ENCODE measurements around the gene IZUMO4. TPM values are rescaled to one million over a fixed set of nuclear protein-coding genes. Genes with fewer than 3 reads are reported as not detected.

IZUMO4 gene
- total RNA-seq, 1 donor from 2014 or later: 5.2 TPM

DNA sequence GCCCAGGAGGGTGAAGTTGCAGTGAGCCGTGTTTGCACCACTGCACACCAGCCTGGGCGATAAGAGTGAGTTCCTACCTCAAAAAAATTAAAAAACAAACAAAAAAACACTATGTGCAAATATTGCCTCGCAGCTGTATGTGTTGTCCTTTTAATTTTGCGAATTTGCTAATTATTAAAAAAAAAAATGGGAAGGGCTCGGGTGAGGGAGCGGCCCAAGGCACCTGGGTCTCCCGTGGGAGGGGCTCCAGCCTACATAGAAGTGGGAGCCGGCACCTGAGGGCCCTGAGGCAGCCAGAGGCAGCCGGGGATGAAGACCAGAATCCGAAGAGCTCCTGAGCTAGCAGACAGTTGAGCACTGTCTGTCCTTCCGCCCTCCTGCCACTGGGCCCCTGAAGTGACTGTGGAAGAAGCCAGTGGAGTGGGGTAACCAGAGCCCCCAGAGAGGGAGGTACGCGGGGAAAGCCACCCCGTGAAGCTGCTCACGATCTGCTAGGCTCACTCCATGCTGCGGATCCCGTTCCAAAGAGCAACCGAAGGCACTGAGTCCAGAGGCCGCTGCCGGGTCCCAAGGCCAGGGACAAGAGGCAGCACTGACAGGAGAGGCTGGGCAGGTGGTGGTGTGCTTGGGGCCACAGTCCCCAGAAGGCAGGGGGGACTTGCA lies 6.5 kb downstream of the IZUMO4 start:
- DNase-seq (ENCODE audit: low spot score) (no peak), ATAC-seq (peak; percentile 4)

DNA sequence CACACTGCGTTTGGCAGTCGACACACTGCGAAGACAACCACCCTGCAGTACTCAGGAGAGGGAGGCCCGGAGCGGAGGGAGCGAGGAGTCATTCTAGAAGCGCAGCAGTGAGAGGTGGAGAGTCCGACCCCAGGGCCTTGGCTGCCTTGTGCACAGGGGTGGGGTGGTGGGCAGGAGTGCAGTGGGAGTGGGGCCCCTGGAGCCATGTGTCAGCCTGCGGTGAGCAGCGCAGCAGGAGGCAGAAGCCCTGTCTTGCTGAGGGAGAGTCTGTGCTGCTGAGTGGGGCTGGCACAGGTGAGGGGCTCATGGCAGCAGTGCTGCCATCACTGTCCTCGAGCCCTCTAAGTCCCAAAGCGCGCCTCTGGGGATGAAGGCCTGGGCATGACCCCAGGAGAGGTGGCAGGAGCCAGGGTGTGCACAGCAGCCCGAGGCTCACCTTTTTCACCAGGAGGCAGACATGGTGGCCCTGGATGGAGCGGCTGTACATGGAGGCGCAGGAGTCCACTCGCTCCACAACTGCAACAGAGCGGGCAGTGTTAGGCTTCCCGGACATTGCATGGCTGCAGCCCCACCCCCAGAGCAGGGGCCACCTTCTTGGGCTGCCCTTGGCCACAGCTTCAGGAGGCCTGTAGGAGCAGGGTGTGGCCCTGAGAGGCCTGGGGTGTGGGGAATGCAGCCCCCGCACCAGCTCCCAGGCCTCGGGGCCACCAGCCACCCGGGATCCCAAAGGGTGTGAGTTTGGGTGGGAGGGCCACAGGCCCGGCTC lies 11.7 kb downstream of the IZUMO4 start:
- DNase-seq (ENCODE audit: low spot score) (no peak), ATAC-seq (no peak)

DNA sequence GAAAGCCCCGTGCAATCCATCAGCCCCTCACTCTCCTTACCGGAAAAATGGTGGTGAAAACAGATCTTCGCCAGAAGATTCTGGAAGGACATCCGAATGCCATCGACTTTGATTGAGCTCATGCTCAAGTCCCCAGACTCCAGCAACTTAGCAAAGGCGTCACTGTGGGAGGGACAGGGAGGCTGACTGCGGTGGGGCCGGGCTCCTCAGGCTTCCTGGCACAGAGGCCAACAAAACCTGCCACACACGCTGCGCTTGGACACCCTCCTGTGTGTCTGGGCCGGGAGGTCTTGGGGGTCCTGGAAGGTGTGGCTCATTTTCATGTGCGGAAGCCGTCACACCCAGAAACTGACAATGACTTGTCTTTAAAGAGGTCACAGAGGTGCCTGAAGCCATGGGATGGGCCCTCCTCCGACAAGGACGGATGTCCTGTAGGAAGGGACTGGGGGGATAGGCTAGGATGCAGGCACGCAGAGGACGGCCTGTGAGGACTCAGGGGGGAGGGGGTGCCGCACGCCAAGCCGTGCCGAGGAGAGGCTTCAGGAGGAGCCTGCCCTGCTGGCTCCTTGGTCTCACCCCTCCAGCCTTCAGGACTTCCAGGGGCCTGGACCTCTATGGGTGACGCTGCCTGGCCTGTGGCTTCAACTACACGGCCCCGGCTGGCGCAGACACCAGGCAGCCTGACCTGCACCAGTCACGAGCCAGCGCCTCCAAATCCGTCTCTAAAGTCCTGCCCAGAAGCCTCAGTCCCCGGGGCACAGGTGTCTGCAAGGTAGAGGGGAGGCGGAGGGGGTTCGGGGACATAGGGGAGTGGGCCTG lies 12.5 kb downstream of the IZUMO4 start:
- DNase-seq (ENCODE audit: low spot score) (no peak), ATAC-seq (peak; percentile 22)

GRCh38 chr19:2110822-2111221 lies 14.1 kb downstream of the IZUMO4 start:
- no peak for DNase-seq (ENCODE audit: low spot score)
- no peak for ATAC-seq

DNA sequence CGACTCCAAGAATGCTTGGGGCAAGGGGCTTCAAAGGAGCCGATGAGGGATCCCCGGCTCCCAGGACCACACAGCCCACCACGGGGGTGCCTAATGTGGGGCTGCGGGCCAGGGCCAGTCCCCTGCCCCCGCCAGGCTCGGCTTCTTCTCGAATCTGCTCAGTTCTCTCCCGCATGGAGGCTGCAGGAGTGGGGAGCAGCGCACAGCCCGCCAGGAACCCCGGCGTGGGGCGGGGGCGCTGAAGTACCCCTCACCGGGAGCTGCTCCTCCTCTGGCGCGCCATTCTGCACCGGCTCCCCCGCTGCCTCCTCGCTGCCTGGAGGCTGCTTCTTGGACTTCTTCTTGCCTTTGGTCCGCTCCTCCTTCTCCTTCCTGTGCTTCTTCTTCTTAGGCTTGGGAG lies 14.7 kb downstream of the IZUMO4 start:
- DNase-seq (ENCODE audit: low spot score) (no peak), ATAC-seq (no peak)

DNA sequence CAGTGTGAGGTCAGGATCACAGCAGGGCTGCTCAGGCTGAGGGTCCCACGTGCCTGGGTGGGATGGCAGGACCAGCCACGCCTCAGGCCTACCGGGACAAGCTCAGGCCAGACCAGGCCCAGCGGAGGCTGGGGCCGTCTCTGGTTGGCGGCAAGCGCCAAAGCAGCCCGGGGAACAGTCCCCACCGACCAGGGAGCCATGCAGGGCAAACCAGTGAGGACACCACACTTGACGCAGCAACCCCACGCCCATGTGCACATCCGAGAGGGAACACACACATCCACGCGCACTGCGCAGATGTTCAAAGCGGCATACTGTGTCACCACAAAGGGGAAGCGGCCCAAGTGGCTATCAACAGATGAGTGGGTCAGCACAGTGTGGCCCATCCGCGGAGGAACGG lies 15.2 kb downstream of the IZUMO4 start:
- no peak for DNase-seq (ENCODE audit: low spot score)
- ATAC-seq: no peak

DNA sequence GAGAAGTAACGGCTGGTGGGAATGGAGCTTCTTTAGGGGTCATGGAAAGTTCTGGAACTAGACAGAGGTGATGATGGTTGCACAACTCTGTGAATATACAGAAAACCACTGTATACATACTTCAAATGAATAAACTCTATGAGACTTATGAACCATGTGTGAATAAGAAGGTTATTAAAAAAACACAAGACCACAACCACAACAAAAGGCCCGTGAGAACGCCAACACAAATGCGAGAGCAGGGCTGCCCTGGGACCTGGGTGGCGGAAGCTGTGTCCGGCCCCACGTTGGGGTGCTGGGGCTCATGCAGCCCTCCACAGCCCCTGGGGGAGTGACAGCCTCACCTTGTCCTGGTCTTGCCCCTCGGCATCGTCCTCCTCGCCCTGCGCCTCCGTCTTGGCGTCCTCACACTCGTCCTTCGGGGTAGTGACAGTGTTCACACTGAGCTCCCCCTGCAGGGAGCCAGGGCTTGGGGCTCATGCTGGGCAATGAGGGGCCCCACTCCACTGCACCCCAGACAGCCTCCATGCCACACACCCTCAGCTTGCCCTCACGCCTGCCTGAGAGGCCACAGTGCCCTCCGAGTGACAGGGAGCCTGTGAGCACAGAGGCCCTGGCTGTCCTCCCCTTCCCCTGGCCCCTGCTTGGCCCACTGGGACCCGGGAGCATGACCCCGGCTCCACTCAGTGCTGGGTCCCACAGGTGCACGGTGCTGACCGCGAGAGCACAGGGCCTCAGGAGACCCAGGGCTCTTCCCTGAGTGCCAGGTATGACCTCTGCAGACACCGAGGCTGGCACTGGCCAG lies 16.0 kb downstream of the IZUMO4 start:
- DNase-seq (ENCODE audit: low spot score) (no peak), ATAC-seq (no peak)

DNA sequence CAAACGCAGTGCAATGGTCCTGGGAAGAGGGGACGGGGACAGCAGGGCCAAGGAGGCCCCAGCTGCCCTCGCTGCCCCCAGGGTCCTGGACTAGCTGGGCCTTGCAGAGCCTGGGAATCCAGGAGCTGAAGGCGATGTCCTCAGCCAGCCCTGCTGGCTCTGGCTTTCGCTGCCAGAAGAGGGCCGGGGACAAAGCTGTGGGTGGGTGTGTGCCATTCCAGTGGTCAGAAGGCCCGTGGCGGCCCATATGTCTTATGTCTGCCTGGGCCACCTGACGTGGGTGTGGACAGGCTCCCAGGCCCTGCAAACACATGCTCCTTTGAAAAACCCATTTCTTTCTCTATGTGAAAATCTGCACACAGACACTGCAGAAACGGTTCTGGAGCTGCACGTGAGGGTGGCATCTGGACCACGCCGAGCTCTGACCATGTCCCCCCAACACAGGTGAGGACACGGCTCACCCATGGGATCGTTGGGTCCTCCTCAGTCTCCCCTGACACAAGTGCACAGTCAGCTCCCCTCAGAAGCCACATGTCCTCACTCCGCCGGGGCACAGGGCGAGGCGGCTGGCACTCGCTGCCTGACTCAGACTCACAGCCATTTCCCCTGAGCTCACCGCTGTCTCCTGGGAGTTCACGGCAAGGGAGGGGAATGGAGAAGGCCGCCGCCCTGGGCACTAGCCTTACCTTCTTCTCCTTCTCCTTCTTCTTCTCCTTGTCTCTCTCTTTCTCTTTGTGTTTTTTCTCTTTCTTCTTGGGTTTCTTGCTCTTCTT lies 16.9 kb downstream of the IZUMO4 start:
- ATAC-seq: no peak
- no peak for DNase-seq (ENCODE audit: low spot score)

DNA sequence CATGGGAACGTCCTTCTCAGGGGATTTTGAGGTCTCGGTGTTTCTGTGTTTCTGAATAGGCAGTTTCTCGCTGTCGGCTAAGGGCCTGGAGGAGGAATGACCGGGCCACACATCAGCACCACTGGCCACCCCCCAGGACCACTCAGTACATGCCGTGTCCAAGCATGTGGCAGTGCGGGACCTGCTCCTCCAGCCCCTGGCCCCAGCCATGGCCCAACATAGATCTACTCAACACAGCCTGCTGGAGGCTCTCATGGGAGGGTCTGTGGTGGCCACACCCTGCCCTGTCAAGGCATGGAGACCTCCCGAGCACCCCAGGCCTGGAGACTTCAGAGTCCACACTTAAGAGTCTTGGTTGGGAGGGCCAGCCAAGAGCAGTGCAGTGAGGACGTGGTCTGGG lies 17.5 kb downstream of the IZUMO4 start:
- ATAC-seq (no peak), DNase-seq (ENCODE audit: low spot score) (no peak)

GRCh38 chr19:2114821-2115220 lies 18.1 kb downstream of the IZUMO4 start:
- ATAC-seq (no peak), DNase-seq (ENCODE audit: low spot score) (no peak)

GRCh38 chr19:2115324-2115723 lies 18.6 kb downstream of the IZUMO4 start:
- ATAC-seq (no peak), DNase-seq (ENCODE audit: low spot score) (no peak)

DNA sequence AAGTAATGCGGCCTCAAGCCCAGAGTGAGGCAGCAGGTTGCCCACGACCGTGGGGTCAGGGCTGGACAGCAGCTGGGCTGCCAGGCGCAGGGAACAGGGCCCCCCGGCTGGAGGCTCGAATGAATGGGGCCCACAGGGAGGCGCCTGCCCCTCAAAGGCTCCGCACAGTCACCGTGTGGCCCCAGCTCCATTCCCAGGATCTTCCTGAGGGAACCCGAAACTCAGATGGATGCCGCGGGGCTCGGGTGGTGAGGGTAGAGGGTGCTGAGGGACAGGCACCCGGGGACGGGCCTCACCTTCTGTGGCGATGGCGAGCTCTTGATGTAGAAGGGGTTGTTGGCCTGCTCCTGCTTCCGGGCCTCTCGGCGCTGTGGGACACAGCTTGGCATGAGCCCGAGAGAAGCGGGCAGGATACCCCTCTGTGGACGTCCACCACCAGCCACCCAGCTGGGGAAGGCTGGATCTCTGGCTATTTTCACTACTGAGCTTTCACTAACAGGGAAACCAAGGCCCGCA lies 19.3 kb downstream of the IZUMO4 start:
- DNase-seq (ENCODE audit: low spot score) (no peak), ATAC-seq (no peak)

GRCh38 chr19:2116507-2116906 lies 19.8 kb downstream of the IZUMO4 start:
- ATAC-seq (no peak), DNase-seq (ENCODE audit: low spot score) (no peak)

DNA sequence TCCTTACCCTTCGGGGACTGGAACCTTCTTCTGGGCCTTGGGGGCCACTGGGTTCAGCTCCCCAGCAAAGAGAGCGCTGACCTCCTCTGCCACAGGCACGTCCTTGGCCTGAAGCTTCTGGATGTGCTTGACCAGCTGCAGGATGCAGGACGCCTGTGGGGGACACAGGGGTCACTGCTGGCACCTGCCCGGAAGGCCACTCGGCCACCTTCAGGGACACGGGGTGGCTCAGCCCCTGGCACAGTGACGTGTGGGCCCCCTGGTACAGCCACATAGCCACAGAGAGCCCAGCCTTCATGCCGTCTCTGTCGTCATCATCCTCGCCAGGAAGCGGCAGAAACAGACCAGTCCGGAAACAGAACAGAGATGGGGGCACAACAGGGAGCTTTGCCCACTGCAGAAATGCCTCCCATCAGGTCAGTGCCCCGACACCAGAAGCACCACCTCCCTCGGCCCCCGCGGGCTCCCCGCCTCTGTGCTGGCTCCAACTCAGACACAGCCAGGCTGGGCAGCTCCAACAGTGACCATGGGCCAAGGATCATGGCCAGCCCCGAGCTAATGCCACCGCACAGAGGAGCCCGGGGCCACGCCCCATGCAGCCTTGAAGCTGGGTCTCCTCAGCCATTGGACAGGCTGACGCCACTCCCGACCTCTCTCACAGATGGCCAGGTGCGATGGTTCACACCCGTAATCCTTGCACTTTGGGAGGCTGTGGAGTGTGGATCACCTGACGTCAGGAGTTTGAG lies 20.7 kb downstream of the IZUMO4 start:
- DNase-seq (ENCODE audit: low spot score) (no peak), ATAC-seq (no peak)

DNA sequence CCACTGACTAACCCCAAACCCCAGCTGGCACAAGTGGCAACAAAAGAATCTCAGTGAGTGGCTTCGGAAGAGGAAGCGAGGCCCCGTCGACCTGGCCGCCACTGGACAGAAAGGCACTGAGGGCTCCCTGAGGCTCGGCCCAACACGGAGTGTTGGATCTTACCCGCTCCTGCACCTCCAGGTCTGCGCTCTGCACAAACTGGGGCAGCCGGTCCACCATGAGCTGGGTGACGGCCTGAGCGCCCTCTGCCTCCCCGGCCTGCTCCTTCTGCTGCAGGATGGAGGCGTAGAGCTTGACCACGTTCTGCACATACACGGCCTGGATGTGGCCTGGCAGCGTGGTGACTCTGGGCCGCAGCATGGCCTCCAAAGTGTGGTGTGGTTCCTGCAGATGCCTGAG lies 21.7 kb downstream of the IZUMO4 start:
- DNase-seq (ENCODE audit: low spot score): no peak
- ATAC-seq: no peak

DNA sequence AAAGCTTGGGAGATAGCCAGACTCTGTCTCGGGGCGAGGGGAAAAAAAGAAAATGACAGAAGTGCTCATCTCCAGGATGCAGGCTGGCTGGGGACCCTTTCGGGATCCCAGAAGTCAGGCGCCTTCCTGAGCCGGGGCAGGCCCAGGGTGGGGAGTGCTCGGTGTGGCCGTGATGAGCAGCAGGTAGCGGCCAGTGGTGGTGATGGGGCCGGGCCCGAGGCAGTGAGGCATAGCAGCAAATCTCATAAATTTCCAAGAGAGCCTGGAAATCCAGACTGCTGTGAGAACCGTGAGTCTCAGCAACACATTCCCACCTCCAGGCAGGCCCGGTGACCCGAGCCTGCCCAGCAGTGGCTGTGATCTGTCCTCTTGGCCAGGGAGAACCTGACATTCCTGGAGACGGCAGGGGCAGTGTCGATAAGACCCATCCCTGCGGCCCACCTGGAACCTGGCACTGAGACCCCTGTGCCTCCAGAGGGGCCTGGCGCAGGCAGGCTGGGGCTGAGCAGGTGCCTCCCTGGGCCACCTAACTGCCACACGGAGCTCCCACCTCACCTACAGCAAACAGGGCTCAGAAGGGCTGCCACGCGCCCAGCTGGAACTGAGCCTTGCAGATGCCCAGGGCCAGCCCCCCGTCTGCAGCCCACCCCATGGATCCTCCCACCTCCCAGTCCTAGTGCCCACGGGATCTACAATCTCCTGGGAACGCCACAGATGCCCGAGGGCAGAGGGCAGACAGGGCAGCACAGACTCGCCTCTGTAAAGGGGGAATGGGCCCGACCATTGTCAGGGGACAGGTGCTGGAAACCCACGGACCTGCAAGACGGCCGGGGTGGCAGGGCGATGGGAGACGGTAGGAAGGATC lies 23.4 kb downstream of the IZUMO4 start:
- DNase-seq (ENCODE audit: low spot score): no peak

DNA sequence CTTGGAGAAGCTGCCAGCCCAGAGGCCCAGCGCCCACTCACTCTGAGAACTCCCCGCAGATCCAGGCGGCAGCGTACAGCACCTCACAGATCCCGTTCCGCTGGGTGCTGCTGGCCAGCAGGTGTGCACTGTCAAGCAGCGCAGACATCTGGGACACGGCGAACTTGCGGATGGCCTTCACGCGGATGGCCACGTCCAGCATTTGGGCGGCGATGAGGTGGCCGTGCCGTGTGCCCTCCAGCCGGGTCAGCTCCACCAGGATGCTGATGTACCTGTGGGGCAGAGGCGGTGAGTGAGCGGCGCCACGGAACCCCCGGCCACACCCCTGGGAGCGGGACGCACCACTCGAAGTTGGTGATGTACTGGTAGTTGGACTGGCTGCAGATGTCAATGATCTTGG lies 24.1 kb downstream of the IZUMO4 start:
- no peak for DNase-seq (ENCODE audit: low spot score)

More for the DNA sequence above, 23.4 kb downstream of the IZUMO4 start:
- ATAC-seq: no peak

GRCh38 chr19:2121416-2122051 lies 24.8 kb downstream of the IZUMO4 start:
- ATAC-seq (peak; percentile 15), DNase-seq (ENCODE audit: low spot score) (no peak)

More for the DNA sequence above, 24.1 kb downstream of the IZUMO4 start:
- no peak for ATAC-seq

Measured in left lobe of liver (tissue), 2 donors.